Thyroid gland (tissue), 4 donors: ENCODE measurements around the gene BSPRY.

Source experiments
- POLR2A ChIP-seq, 2 donors: fragments of 450-650 bp; IDR thresholded peaks; one replicate each; pipeline ENCODE4 v1.6.1; 2017; ENCODE audit warnings: antibody characterized with exemption in 2 of 2, mild to moderate bottlenecking in 2 of 2, moderate library complexity in 1 of 2
- TF ChIP-seq, protein P1 (sequence below), 6 experiments: fragments of 200-600 bp in 3 of 6; fragments of 450-650 bp in 3 of 6; sonication (generic) in 3 of 6; IDR thresholded peaks; one replicate each; pipeline ENCODE4 v1.5.1; 2016 to 2019; ENCODE audit warnings: antibody characterized with exemption in 6 of 6, mild to moderate bottlenecking in 2 of 6, inconsistent platforms in 1 of 6, moderate library complexity in 1 of 6

DNA sequence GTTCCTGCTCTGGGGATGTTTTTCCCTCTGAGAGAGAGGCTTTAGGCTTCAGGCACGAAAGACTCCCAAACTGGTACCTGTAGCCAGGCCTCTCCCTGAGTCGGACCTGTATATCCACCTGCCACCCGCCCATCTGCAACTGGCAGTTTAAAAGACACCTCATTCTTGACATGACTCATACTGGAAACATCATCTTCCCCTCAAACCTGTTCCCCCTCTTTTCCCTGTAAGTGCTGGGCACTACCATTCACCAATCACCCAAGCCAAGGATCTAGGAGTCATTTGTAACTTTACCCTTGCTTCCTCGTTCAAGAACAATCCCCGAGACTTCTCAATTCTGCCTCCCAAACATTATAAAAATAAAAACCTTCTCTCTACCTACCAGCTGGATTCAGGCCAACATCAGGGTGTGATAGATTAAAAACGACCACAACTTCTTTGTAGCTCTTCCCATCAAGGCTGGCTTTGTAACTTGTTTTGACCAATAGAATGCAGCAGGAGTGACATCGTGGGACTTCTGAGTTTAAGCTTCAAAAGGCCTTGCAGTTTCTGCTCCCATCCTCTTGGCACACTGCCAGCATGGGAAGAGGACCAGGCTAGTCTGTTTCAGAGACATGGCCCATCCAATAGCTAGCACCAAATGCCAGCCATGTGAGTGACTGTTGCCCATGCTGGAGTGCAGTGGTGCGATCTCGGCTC lies 7.5 kb upstream of the BSPRY start:
- TF ChIP-seq, protein P1, sequence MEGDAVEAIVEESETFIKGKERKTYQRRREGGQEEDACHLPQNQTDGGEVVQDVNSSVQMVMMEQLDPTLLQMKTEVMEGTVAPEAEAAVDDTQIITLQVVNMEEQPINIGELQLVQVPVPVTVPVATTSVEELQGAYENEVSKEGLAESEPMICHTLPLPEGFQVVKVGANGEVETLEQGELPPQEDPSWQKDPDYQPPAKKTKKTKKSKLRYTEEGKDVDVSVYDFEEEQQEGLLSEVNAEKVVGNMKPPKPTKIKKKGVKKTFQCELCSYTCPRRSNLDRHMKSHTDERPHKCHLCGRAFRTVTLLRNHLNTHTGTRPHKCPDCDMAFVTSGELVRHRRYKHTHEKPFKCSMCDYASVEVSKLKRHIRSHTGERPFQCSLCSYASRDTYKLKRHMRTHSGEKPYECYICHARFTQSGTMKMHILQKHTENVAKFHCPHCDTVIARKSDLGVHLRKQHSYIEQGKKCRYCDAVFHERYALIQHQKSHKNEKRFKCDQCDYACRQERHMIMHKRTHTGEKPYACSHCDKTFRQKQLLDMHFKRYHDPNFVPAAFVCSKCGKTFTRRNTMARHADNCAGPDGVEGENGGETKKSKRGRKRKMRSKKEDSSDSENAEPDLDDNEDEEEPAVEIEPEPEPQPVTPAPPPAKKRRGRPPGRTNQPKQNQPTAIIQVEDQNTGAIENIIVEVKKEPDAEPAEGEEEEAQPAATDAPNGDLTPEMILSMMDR (IDR thresholded peaks at IDR 0.05): no peak
- TF ChIP-seq POLR2A (IDR thresholded peaks at IDR 0.05): no peak
